ENCODE results near the gene ZNF317. TPM values are rescaled to one million over a fixed set of nuclear protein-coding genes. Genes with fewer than 3 reads are reported as not detected.
"Not testable (repeated sequence)": the region's sequence is repeated elsewhere in the genome, so short reads cannot be mapped to it uniquely, and the experiment has no call there.

The ZNF317 gene
- total RNA-seq, 1 donor from 2014 or later = 43.8 TPM

DNA sequence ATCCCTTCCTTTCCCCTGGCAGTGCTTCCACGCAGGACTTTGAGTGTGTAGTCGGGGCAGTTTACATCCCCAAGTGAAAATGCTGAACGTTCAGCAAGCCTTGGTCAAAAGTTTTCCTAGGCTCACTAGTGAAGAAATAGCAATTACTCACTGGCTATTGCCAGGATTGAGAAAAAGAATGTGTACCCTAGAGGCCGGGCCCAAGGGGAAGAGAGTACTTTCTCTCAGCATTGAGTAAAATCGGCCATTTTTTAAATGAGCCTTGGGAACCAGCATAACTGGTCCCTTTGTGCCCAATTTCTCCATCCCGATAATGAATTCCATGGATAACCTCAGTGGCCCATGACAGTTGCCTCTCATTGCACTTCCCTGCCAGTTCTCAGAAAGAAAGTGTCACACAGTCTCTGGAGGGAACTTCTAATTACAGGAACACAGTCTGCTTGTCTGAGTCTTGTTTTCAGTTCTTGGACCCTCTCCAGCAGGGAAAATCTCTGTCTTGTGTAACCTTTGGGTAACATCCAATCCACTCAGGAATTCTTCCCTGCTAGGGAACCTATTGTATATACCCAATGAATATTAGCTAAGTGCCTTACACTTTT lies 31.3 kb downstream of the ZNF317 start:
- intact Hi-C loops (cut with micrococcal nuclease) = no loop called here

DNA sequence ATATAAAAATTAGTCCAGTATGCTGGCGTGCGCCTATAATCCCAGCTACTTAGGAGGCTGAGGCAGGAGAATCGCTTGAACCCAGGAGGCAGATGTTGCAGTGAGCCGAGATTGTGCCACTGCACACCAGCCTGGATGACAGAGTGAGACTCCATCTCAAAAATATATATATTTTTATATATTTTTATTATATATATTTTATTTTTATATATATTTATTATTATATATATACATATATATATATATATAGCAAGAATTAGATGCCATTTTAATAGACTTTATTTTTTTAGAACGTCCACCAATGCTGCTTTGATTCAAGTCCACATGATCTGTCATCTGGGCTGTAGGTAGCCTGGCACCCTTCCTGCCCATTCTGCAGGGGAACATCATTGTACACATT lies 35.1 kb downstream of the ZNF317 start:
- intact Hi-C loops (cut with micrococcal nuclease) = no loop called here

DNA sequence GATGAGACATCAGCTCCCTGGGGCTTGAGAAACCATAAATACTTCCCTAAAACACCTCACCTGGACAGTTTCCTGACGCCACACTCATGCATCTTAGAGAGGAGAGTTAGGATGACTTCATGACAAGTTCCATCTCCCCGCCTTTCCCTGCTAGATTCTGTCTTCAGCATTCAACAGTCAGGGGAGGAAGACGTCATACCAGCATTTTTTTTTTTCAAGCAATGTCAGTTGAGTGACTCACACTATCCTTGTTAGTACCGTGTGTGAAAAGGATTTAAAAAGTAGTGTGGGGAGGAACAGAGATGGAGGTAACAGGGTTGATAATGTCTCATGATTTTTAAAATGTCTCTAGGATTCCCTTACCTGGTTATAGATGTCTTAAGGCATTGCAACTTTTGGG lies 38.7 kb downstream of the ZNF317 start, which contains the start of gene OR7D2:
Gene OR7D2, plus strand, starts transcription at position 79 of the 400 bp plus-strand sequence. CDS start 6,803 bp downstream, outside the sequence.
- intact Hi-C loops (cut with micrococcal nuclease) = no loop called here

DNA sequence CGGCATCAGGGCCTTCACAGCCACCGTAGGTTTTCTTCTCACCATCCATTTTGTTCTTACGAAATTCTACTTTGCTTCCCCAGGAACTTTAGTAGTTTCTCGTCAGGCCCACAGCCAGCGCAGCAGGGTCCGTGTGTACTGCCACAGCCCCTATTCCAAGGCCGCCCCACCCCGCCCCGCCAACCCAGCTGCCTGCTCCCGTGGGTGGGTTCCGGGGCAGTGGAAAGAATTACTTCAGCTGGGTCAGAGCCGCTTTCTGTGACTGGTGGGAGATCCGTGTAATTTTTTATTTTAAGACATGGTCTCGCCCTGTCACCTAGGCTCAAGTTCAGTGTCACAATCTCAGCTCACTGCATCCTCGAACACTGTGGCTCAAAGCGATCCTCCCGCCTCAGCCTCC lies 42.8 kb downstream of the ZNF317 start:
- intact Hi-C loops (cut with micrococcal nuclease) = no loop called here

DNA sequence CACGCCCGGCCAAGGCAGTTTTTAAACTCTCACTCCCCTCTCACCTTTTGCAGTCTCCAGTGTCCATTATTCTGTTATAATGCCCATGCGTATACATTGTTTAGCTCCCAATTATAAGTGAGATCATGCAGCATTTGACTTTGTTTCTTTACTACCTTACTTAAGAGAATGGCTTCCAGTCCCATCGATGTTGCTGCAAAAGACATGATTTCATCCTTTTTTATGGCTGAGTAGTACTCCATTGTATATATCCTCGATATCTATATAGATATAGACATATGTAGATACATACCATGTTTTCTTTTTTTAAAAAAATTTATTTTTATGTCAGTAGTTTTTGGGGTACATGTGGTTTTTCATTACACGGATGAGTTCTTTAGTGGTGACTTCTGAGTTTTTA lies 47.0 kb downstream of the ZNF317 start:
- intact Hi-C loops (cut with micrococcal nuclease) = no loop called here

DNA sequence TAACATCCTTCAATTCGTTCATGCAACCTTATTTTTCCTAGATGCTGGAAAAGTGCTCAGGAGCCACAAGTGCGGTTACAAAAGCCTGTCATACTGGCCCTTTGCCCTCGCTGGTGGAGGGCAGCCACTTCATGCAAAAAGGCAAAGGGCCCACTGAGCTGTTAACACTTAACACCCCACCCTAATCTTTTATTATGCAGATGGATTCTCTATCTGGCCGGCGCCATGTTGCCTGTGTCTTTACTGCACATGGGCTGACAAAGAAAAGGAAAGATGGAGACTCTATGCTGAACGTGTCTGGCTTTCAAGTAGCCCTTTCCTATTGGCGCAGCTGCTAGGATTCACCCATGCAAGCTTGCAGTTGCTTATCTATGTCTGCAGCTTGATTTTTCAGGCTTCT lies 49.3 kb downstream of the ZNF317 start:
- intact Hi-C loops (cut with micrococcal nuclease) = no loop called here

DNA sequence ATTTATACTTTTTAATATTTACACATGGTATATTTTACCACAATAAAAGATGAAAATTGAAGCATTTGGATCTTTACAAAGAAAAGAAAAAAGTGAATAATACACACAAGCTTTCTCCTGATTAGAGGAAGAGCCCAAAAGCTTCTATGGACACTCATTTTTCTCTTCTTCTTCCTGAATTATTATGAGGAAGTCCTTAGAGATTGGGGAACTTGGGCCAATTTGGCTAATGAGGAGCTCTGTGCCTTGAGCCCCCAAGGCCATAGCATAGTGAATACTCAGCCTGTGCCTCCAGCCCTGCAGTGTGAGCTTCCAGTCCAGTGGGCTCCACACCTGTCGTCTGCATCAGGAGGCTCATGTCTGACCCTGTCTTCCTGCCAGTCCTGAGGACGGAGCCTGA lies 57.8 kb downstream of the ZNF317 start:
- intact Hi-C loops (cut with micrococcal nuclease) = not testable (repeated sequence)

DNA sequence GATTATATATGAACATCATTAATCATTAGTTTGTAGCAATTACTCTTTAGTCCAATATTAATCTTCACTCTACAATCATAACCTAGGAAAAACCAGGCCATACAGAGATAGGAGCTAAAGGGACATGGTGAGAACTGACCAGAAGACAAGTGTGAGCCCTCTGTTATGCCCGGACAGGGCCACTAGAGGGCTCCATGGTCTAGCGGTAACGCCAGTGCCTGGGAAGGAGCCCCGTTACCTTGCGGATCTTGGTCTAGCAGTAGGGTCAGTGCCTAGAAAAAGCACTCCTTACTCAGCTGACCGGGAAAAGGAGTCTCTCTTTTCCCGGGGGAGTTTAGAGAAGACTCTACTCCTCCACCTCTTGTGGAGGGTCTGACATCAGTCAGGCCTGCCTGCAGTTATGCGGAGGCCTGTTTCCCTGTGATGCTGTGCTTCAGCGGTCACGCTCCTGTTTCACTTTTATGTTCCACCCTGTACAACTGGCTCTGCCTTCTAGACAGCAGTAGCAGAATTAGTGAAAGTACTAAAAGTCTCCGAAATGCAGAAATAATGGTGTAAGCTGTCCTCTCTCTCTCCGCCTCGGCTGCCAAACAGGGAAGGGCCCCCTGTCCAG lies 65.4 kb downstream of the ZNF317 start:
- intact Hi-C loops (cut with micrococcal nuclease) = loop anchor here (1.0 kb wide), 6 partner anchors 69 to 591 kb away; partner anchors contain the start of gene ZNF266

Other genes with a start within 250 kb of the ZNF317 start
- not detected in 2 replicates for gene MUC16, start 130.0 kb upstream of the ZNF317 start, total RNA-seq
- gene OR1M1, start 53.3 kb upstream of the ZNF317 start, total RNA-seq = not detected in 2 replicates
- not detected in 2 replicates for gene OR7G2, start 32.9 kb upstream of the ZNF317 start, total RNA-seq
- gene OR7G1, start 24.6 kb upstream of the ZNF317 start, total RNA-seq = not detected in 2 replicates
- not detected in 2 replicates for gene OR7G3, start 13.4 kb upstream of the ZNF317 start, total RNA-seq
- gene OR7D2, start 38.6 kb downstream of the ZNF317 start, total RNA-seq = 0.66 and 0.69 TPM in 2 replicates
- gene OR7D4, start 79.2 kb downstream of the ZNF317 start, total RNA-seq = not detected in 2 replicates
- gene OR7E24, start 110.5 kb downstream of the ZNF317 start, total RNA-seq = not detected in 2 replicates
- 7.6 and 8.4 TPM in 2 replicates for gene ZNF699, start 169.4 kb downstream of the ZNF317 start, total RNA-seq
- gene ZNF559, start 183.8 kb downstream of the ZNF317 start, total RNA-seq = 9.9 and 10.3 TPM in 2 replicates
- gene ZNF177, start 222.6 kb downstream of the ZNF317 start, total RNA-seq = 0.34 and 0.49 TPM in 2 replicates

Data from T-helper 1 cell treated with Interleukin-12 subunit alpha and Interleukin-12 subunit beta and Interleukin-4 antibody, amounts not matched to agents 30 ng/mL and 1 ng/mL, for 36 hours (primary cell).